Iris pigment epithelial cell (primary cell): ENCODE measurements around the gene RTF2.
"Not testable (repeated sequence)": the region's sequence is repeated elsewhere in the genome, so short reads cannot be mapped to it uniquely, and the experiment has no call there.

Experiments used
- DNase-seq: peaks from one replicate; pipeline ENCODE4 v3.0.0-alpha.2; 2011; ENCODE audit warnings: low read depth

The RTF2 gene

GRCh38 chr20:56552911-56553629, 84.6 kb downstream of the RTF2 start:
- DNase-seq, result no peak

DNA sequence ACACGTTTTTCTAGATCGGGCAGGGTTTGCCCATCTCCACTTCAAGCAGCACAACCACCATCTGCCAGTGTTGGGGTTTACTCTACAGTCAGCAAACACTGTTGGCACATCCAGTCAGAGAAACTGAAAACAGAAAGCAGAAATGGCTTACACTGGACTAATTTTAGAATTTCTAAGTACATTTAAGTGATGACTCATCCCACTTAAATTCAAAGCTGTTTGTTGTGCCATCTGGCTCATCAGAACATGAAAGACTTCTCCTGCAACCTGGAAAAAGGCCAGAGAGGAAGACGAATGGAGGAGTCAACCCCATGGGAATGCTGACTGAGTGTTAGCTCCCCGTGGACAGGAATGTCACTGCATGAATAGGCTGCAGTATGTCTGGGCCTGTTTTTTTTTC, 86.4 kb downstream of the RTF2 start:
- DNase-seq, result peak; percentile 98

DNA sequence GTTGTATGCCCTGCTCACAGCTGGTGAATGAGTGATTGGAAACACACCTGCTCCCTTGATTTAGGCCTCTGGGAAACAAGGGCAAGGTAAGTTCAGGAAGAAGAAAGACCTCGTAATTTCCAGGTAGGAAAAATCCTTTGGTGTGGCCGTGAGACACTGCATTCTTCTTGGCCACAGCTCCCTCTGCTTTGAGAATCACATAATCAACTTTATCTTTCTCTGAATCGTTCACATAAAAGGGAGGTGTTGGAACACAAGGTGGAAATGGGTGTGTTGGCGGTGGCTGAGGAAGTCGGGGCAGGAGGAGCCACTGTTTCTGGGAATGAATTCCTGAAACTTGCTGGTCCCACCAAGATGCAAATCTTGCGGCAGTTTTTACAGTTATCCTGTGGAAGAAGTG, 90.5 kb downstream of the RTF2 start:
- DNase-seq, result no peak

DNA sequence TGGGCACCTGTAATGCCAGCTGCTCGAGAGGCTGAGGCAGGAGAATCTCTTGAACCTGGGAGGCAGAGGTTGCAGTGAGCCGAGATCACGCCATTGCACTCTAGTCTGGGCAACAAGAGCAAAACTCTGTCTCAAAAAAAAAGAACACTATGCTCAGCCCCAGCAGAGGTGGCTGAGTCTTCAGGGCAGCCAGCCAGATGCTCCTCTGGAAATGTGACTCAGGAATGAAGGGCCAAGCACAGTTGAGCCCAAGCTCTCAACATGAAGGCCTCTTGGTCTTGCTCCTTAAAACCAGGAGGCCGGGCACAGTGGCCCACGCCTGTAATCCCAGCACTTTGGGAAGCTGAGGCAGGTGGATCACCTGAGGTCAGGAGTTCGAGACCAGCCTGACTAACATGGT, 96.1 kb downstream of the RTF2 start:
- not testable (repeated sequence) for DNase-seq

DNA sequence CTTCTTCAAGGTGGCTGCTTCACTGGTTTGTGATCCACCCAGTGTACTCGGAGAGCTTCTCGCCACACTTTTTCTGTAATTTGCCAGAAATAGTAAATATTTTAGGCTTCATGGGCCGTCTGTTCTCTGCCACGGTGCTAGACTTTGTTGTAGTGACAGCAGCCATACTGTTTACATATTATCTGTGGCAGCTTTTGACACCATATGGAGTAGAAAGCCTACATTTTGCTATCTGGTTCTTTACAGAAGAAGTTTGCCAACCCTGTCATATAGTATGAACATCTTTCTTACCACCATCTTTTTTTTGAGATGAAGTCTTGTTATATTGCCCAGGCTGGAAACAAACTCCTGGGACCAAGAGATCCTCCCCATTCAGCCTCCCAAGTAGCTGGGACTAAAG, 97.1 kb downstream of the RTF2 start:
- no peak for DNase-seq

DNA sequence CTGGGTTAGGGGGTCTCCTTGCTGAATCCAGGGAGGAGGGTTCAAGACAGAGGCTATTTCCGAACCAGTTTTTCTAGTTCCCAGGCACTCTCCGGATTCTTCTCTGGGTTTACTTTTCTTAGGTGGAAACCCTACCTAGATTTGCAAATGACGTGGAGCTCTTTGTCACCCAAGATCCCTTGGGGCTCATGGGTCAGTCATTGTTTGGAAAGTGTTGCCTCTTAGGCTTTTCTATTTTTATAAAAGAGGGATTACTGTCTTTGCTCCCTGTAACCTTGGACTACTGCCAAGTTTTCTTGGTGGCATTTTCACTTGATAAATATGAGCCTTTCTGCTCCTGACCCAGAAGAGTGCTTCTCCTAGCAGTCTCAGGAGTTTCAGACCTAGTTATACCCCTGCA, 98.2 kb downstream of the RTF2 start:
- no peak for DNase-seq
